ENCODE results near the gene TRAPPC2. TPM values are rescaled to one million over a fixed set of nuclear protein-coding genes. Genes with fewer than 3 reads are reported as not detected.

TRAPPC2 gene
- total RNA-seq, 4 donors from 2014 or later, result 13.1 to 20.4 (median 15.2) TPM

GRCh38 chrX:13716455-13716854 is 18.0 kb downstream of the TRAPPC2 start:
- Histone ChIP-seq H3K9me3 (no peaks in the 10 kb centered on the region), H3K27me3 (no peaks in the 10 kb centered on the region), H3K4me1 (peaks cover 0 to 31% (median 26%) of the 10 kb centered on the region in 4 donors), H3K27ac (replicated peaks in 1 of 4) (no peak overlapping the region), H3K4me3 (no peak overlapping the region), H3K36me3 (peaks cover 4 to 20% (median 15%) of the 10 kb centered on the region in 4 donors)
- no peak for TF ChIP-seq CTCF (IDR thresholded peaks at IDR 0.05)
- no peak for TF ChIP-seq POLR2AphosphoS5 (IDR thresholded peaks at IDR 0.05)
- no peak for TF ChIP-seq POLR2A (IDR thresholded peaks at IDR 0.05; ENCODE audit: low read depth)
- intact Hi-C loops (cut with DNase I), result no loop called here
- 97% methylated on average over 9 of the region's 9 CpGs for WGBS
- DNase-seq (ENCODE audit: extremely low spot score), result no peak

DNA sequence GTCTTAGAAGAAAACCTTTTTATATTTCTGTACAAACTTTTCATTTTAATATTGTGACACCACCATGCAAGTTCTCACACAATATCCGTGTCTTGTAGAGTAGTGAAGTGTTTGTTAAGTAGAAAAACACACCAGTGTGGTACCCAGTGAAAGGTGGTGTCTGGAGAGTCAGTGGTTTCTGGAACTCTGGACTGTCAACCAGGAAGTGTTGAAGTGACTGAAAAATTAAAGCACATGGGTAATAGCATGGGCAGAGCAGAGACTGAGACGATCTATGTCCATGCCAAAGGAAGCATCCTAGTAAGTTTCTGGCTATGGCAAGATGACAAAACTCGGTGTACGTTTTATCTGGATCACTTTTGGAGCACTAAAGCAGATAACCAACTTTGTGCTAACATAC is 23.3 kb downstream of the TRAPPC2 start:
- H3K9me3 ChIP-seq, result no peaks in the 10 kb centered on the region
- no peak for DNase-seq (ENCODE audit: extremely low spot score)
- H3K36me3 ChIP-seq, result peaks cover 4 to 17% (median 14%) of the 10 kb centered on the region in 4 donors
- intact Hi-C loops (cut with DNase I), result no loop called here
- H3K4me1 ChIP-seq, result peaks cover 0 to 7% (median 2%) of the 10 kb centered on the region in 4 donors
- H3K4me3 ChIP-seq, result no peak overlapping the region
- H3K27me3 ChIP-seq, result no peaks in the 10 kb centered on the region
- 79% methylated on average over 4 of the region's 4 CpGs for WGBS
- H3K27ac ChIP-seq (replicated peaks in 1 of 4), result no peak overlapping the region
- TF ChIP-seq EP300 (IDR thresholded peaks at IDR 0.05), result no peak
- TF ChIP-seq CTCF (IDR thresholded peaks at IDR 0.05), result no peak
- no peak for TF ChIP-seq POLR2A (IDR thresholded peaks at IDR 0.05; ENCODE audit: low read depth)
- TF ChIP-seq POLR2AphosphoS5 (IDR thresholded peaks at IDR 0.05), result no peak

DNA sequence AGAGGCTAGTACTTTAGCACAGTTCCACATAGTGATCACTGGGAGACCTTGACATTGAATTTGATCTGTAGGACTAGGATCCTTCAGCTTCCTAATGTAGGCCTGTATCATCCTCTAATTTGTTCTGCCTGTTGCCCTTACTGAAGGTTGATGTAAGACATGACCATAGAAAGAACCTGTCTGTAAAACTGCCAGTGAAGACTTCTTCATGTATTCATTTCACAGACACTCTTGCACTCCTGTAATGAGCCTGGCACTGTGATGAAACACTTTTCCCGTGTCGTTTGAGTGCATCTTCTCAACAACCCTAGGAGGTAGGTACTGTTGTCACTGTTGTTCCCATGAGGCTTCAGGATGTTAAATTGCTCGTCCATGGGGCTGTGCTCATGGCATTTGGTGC is 30.8 kb downstream of the TRAPPC2 start:
- Histone ChIP-seq H3K27me3 (no peaks in the 10 kb centered on the region), H3K9me3 (no peaks in the 10 kb centered on the region), H3K4me1 (peaks cover 11 to 45% (median 39%) of the 10 kb centered on the region in 4 donors), H3K36me3 (no peaks in the 10 kb centered on the region), H3K4me3 (no peak overlapping the region), H3K27ac (replicated peaks in 1 of 4) (peak overlapping the region in 2 of 4 donors; percentile 1 to 46)
- intact Hi-C loops (cut with DNase I), result no loop called here
- no peak for DNase-seq (ENCODE audit: extremely low spot score)
- WGBS, result 45% methylated on average over 3 of the region's 3 CpGs
- TF ChIP-seq EP300 (IDR thresholded peaks at IDR 0.05) (no peak), POLR2A (IDR thresholded peaks at IDR 0.05; ENCODE audit: low read depth) (no peak), CTCF (IDR thresholded peaks at IDR 0.05) (no peak), POLR2AphosphoS5 (IDR thresholded peaks at IDR 0.05) (no peak)

GRCh38 chrX:13703135-13703534 is 31.3 kb downstream of the TRAPPC2 start:
- DNase-seq (ENCODE audit: extremely low spot score), result no peak
- H3K4me1 ChIP-seq, result peaks cover 11 to 49% (median 44%) of the 10 kb centered on the region in 4 donors
- peak overlapping the region in 2 of 4 donors; percentile 1 to 46 for H3K27ac ChIP-seq (replicated peaks in 1 of 4)

More at GRCh38 chrX:13703135-13703534, 31.3 kb downstream of the TRAPPC2 start:
- no peaks in the 10 kb centered on the region for H3K9me3 ChIP-seq
- TF ChIP-seq EP300 (IDR thresholded peaks at IDR 0.05) (no peak), CTCF (IDR thresholded peaks at IDR 0.05) (no peak), POLR2AphosphoS5 (IDR thresholded peaks at IDR 0.05) (no peak), POLR2A (IDR thresholded peaks at IDR 0.05; ENCODE audit: low read depth) (no peak)
- H3K27me3 ChIP-seq, result no peaks in the 10 kb centered on the region
- no peak overlapping the region for H3K4me3 ChIP-seq
- intact Hi-C loops (cut with DNase I), result no loop called here
- 86% methylated on average over 3 of the region's 3 CpGs for WGBS
- H3K36me3 ChIP-seq, result no peaks in the 10 kb centered on the region

Measured in esophagus muscularis mucosa (tissue), 4 donors.